OCI-LY1 (cell line): ENCODE measurements around the gene DMD.

Experiments used
- CTCF ChIP-seq: fragments of 200-600 bp; sonication (generic), shearing (Covaris generic); IDR thresholded peaks from 2 replicates; pipeline ENCODE4 v1.5.1; 2017; ENCODE audit warnings: mild to moderate bottlenecking, antibody characterized with exemption, low read length, moderate library complexity, mixed read lengths
- EZH2 ChIP-seq: fragments of 200-600 bp; sonication (generic), shearing (Covaris generic); IDR thresholded peaks from 2 replicates; pipeline ENCODE4 v1.8.0; 2017; ENCODE audit warnings: borderline replicate concordance, mixed run types, mild to moderate bottlenecking, antibody characterized with exemption, low read length, moderate library complexity, mixed read lengths

- TF ChIP-seq CTCF, result no peak
- TF ChIP-seq EZH2, result no peak
Measured at GRCh38 chrX:33106737-33107136, 104.6 kb downstream of the DMD start.
